HepG2 (cell line): ENCODE results near the gene DPM2. TPM values are rescaled to one million over a fixed set of nuclear protein-coding genes. Genes with fewer than 3 reads are reported as not detected.
A peak's percentile ranks its signal among the peaks of the same experiment; 100 is the strongest.

Source experiments
- ATAC-seq: fragments of 200-7000 bp; cut with Tn5 transposase; 3 replicates; pipeline ENCODE4 v1.9.1; 2020; ENCODE audit warnings: mild to moderate bottlenecking, moderate library complexity
- BruUV-seq: library from RNA; stranded (reverse); fragments of 400-500 nt; replicated peaks from 2 replicates; lab custom pipeline; 2021; lab: Mats Ljungman, UMichigan
- CTCF ChIA-PET: fragments of 300-600 bp; formaldehyde crosslinking; extraction: SDS; loops from one replicate; lab custom pipeline; 2021; ENCODE audit warnings: low total read pairs, inconsistent platforms, low intra/inter-chr PET ratio; lab: Yijun Ruan, JAX
- POLR2A ChIA-PET: fragments of 350-600 bp; sonication (Branson Sonifier 250); formaldehyde crosslinking; loops from one replicate; lab custom pipeline; 2020; ENCODE audit warnings: antibody characterized with exemption, inconsistent platforms; lab: Yijun Ruan, JAX
- DNase-seq: peaks from one replicate; pipeline ENCODE4 v3.0.0-alpha.2; 2015; ENCODE audit warnings: low spot score
- FAIRE-seq: peaks from 3 replicates; lab custom pipeline; 2011; peaks lifted over from hg19 to GRCh38; lab: Jason Lieb, UNC
- H2AFZ ChIP-seq: one replicate; pipeline ENCODE4 v1.6.1; 2011; ENCODE audit warnings: low read length, inconsistent platforms
- H3K27ac ChIP-seq: fragments of 300-600 bp; 3 replicates; pipeline ENCODE4 v1.8.0; 2011; ENCODE audit warnings: mixed run types, mild to moderate bottlenecking, mixed read lengths, low read length, inconsistent platforms; ENCODE audit not compliant: insufficient read depth; ENCODE audit errors: extremely low read length
- H3K27me3 ChIP-seq, 2 experiments: fragments of 200-600 bp in 1 of 2; 2 replicates in 1 of 2; 3 replicates in 1 of 2; pipeline versions ENCODE4 v1.6.0 to v1.8.0; 2011; ENCODE audit warnings: low read length in 2 of 2, mild to moderate bottlenecking in 2 of 2, moderate library complexity in 2 of 2, inconsistent platforms in 1 of 2; ENCODE audit not compliant: insufficient read depth in 2 of 2, control insufficient read depth in 1 of 2
- H3K36me3 ChIP-seq, 2 experiments: fragments of 200-600 bp in 1 of 2; replicated peaks in 1 of 2; 2 replicates in 1 of 2; 3 replicates in 1 of 2; pipeline versions ENCODE4 v1.5.1 to v1.8.0; 2011; ENCODE audit warnings: low read length in 2 of 2, inconsistent platforms in 1 of 2; ENCODE audit not compliant: insufficient read depth in 2 of 2, control insufficient read depth in 1 of 2
- H3K4me1 ChIP-seq: 2 replicates; pipeline ENCODE4 v1.5.1; 2012; ENCODE audit warnings: low read length, inconsistent platforms; ENCODE audit not compliant: insufficient read depth
- H3K4me2 ChIP-seq: 2 replicates; pipeline ENCODE4 v1.6.0; 2011; ENCODE audit warnings: low read depth, low read length, inconsistent platforms
- H3K4me3 ChIP-seq, 3 experiments: fragments of 200-600 bp in 1 of 3; sonication (generic), shearing (Covaris generic) in 1 of 3; replicated peaks in 1 of 3; 2 replicates each; pipeline ENCODE4 v1.5.1; 2011 to 2016; ENCODE audit warnings: low read length in 3 of 3, inconsistent platforms in 2 of 3, low read depth in 2 of 3, mild to moderate bottlenecking in 2 of 3, control low read depth in 1 of 3, mixed read lengths in 1 of 3; ENCODE audit not compliant: insufficient read depth in 1 of 3
- H3K79me2 ChIP-seq: one replicate; pipeline ENCODE4 v1.6.1; 2011; ENCODE audit warnings: low read length, inconsistent platforms; ENCODE audit not compliant: insufficient read depth
- H3K9ac ChIP-seq: 2 replicates; pipeline ENCODE4 v1.6.0; 2011; ENCODE audit warnings: mild to moderate bottlenecking, low read depth, low read length, inconsistent platforms; ENCODE audit not compliant: insufficient read depth
- H3K9me3 ChIP-seq: 2 replicates; pipeline ENCODE4 v1.5.1; 2012; ENCODE audit warnings: mild to moderate bottlenecking, low read length
- H4K20me1 ChIP-seq: 2 replicates; pipeline ENCODE4 v1.6.0; 2011; ENCODE audit warnings: inconsistent platforms, mild to moderate bottlenecking, low read length, moderate library complexity; ENCODE audit not compliant: insufficient read depth
- CEBPZ ChIP-seq: IDR thresholded peaks from 2 replicates; pipeline ENCODE4 v1.6.1; 2012; ENCODE audit warnings: low read length, improper control_type of control experiment
- CREB1 ChIP-seq, 2 experiments: fragments of 450-650 bp in 1 of 2; IDR thresholded peaks; 2 replicates each; pipeline ENCODE4 v1.6.1; 2016 to 2017; ENCODE audit warnings: control low read depth in 1 of 2, mild to moderate bottlenecking in 1 of 2, missing compliant biosample characterization in 1 of 2, missing genetic modification characterization in 1 of 2
- EED ChIP-seq: sonication (generic); formaldehyde crosslinking; IDR thresholded peaks from 2 replicates; pipeline ENCODE4 v1.5.0; 2020; ENCODE audit warnings: mild to moderate bottlenecking, missing genetic modification reagents
- HHEX ChIP-seq: IDR thresholded peaks from 2 replicates; pipeline ENCODE4 v1.6.1; 2016; ENCODE audit warnings: control low read depth
- HIVEP1 ChIP-seq: sonication (generic); formaldehyde crosslinking; IDR thresholded peaks from 2 replicates; pipeline ENCODE4 v1.4.0; 2020; ENCODE audit warnings: mild to moderate bottlenecking, missing genetic modification reagents
- KLF16 ChIP-seq, 2 experiments: sonication (generic) in 1 of 2; formaldehyde crosslinking in 1 of 2; IDR thresholded peaks; 2 replicates each; pipeline versions ENCODE4 v1.6.1 to v1.8.0; 2016 to 2023; ENCODE audit warnings: missing genetic modification reagents in 2 of 2, missing compliant biosample characterization in 1 of 2
- MTA1 ChIP-seq: sonication (generic); formaldehyde crosslinking; IDR thresholded peaks from 2 replicates; pipeline ENCODE4 v1.4.0; 2020; ENCODE audit warnings: missing genetic modification reagents, mild to moderate bottlenecking, borderline replicate concordance
- SAFB2 ChIP-seq: sonication (generic); formaldehyde crosslinking; IDR thresholded peaks from 2 replicates; pipeline ENCODE4 v1.5.1; 2020; ENCODE audit warnings: missing genetic modification reagents, low read depth, mild to moderate bottlenecking, borderline replicate concordance
- TARDBP ChIP-seq: sonication (generic); formaldehyde crosslinking; IDR thresholded peaks from 2 replicates; pipeline ENCODE4 v1.8.0; 2022; ENCODE audit warnings: mild to moderate bottlenecking, missing genetic modification reagents
- ZBTB1 ChIP-seq: sonication (generic); formaldehyde crosslinking; IDR thresholded peaks from 2 replicates; pipeline ENCODE4 v1.4.0; 2020; ENCODE audit warnings: missing genetic modification reagents, borderline replicate concordance
- ZBTB20 ChIP-seq: sonication (generic); formaldehyde crosslinking; IDR thresholded peaks from 2 replicates; pipeline ENCODE4 v1.8.1; 2023; ENCODE audit warnings: missing genetic modification reagents, low read depth, mild to moderate bottlenecking, borderline replicate concordance
- ZFP37 ChIP-seq: sonication (generic); formaldehyde crosslinking; IDR thresholded peaks from 2 replicates; pipeline ENCODE4 v1.4.0; 2020; ENCODE audit warnings: missing genetic modification reagents, borderline replicate concordance
- ZNF7 ChIP-seq: IDR thresholded peaks from 2 replicates; pipeline ENCODE4 v1.6.1; 2016; ENCODE audit warnings: missing biosample characterization, missing genetic modification reagents
- ZNF780A ChIP-seq: sonication (generic); formaldehyde crosslinking; IDR thresholded peaks from 2 replicates; pipeline ENCODE4 v1.8.0; 2022; ENCODE audit warnings: mild to moderate bottlenecking, missing genetic modification reagents, moderate library complexity
- WGBS: methylation state at CpG from one replicate; pipeline ENCODE4 v1.1.6; 2017; ENCODE audit warnings: low lambda C conversion rate; 5-methylcytosine and 5-hydroxymethylcytosine counted together
- in situ Hi-C: cut with HindIII; loops from 2 replicates; pipeline ENCODE4 v1.10.0; 2017; ENCODE audit warnings: low pct_unique_long_range_greater_than_20kb; ENCODE audit not compliant: extremely low pct_ligation_motif_present
- intact Hi-C: fragments of 100-400 bp; cut with micrococcal nuclease; formaldehyde crosslinking; loops from one replicate; pipeline ENCODE4 v1.10.0; 2022; ENCODE audit not compliant: unreplicated experiment
- polyA plus RNA-seq, 8 experiments: library from polyadenylated mRNA; depleted of rRNA in 3 of 8; stranded (reverse) in 7 of 8; unstranded in 1 of 8; fragments of >200 nt; fragmentation: Illumina TruSeq in 4 of 8; extraction: Trizol in 4 of 8; gene quantifications; 2 replicates each; pipeline versions ENCODE4 v1.2.1 to v1.2.3, GENCODE V29; 2011 to 2016; ENCODE audit warnings: low read depth in 4 of 8, missing spikeins in 1 of 8, mixed read lengths in 1 of 8; ENCODE audit not compliant: insufficient read depth in 1 of 8
- total RNA-seq, 5 experiments: library from RNA; depleted of rRNA; stranded (reverse); fragments of >200 nt; fragmentation: Illumina TruSeq; extraction: Trizol; gene quantifications; 2 replicates each; pipeline ENCODE4 v1.2.3, GENCODE V29; 2016; ENCODE audit warnings: low read depth in 1 of 5

DPM2 gene
- total and polyA plus RNA-seq, 2 of the 13 experiments (the other 11 are each of a cell fraction or from before 2014, with no cell fraction given) = 24.8 to 35.3 TPM

DNA sequence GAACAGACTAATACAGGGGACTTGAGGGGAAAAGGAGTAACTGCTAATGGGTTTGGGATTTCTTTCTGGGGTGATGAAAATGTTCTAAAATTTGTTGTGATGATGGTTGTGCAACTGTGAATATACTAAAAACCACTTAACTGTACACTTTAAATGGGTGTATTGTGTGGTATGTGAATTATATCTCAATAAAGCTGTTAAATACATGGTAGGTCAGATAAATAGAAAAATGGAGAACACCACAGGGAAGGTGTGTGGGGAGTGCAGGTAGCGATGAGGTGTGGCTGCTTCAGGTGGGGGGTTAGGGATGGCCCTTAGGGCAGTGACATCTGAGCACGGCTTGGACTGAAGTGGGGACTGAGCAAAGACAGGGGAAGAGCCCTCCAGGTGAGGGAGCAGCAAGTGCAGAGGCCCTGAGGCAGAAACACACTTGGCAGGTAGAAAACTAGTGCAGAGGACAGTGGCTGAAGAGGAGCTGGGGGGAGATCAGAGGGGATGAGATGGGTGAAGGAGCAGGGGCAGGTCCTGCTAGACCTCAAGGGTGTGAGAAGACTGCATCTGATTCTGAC, 22.3 kb upstream of the DPM2 start:
- DNase-seq (no peak), ATAC-seq (no peak), FAIRE-seq (no peak)
- WGBS = 91% methylated on average over 2 of the region's 2 CpGs
- peaks cover 50% of the 10 kb centered on the region for H3K4me1 ChIP-seq
- no TSS peak for BruUV-seq
- H3K4me2 ChIP-seq = no peak overlapping the region
- ChIA-PET CTCF (no interaction called here), POLR2A (interaction anchor here (0.9 to 1.4 kb wide), 2 partner anchors 8 to 9 kb away, joined by 3 to 5 read pairs; no protein-coding TSS in a partner anchor)
- no peaks in the 10 kb centered on the region for H3K27me3 ChIP-seq
- no peak overlapping the region for H2AFZ ChIP-seq
- 0 out of 2 replicates have a peak, but pooled peaks cover 3% of the 10 kb centered on the region for H4K20me1 ChIP-seq
- peaks cover 85% of the 10 kb centered on the region for H3K79me2 ChIP-seq
- intact Hi-C loops = no loop called here
- H3K4me3 ChIP-seq = no peak overlapping the region
- no peak for TF ChIP-seq ZNF780A
- in situ Hi-C loops = no loop called here
- peak overlapping the region; percentile 33 for H3K27ac ChIP-seq
- H3K9ac ChIP-seq = 0 out of 2 replicates have a peak overlapping the region, but pooled peaks have one; percentile 41
- H3K36me3 ChIP-seq = peaks cover 0 to 9% of the 10 kb centered on the region in 2 experiments; a peak in 3 of 5 replicates
- H3K9me3 ChIP-seq = no peaks in the 10 kb centered on the region

DNA sequence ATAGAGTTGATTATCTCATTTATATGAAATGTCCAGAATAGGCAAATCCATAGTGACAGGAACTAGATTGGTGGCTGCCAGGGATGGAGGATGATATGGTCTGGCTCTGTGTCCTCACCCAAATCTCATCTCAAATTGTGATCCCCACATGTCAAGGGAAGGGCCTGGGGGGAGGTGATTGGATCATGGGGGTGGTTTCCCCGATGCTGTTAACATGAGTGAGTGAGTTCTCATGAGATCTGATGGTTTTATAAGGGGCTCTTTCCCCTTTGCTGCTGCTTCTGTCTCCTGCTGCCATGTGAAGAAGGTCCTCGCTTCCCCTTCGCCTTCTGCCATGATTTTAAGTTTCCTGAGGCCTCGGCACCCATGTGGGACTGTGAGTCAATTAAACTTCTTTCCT, 21.7 kb upstream of the DPM2 start:
- Histone ChIP-seq H2AFZ (no peak overlapping the region), H3K4me3 (no peak overlapping the region), H3K9me3 (no peaks in the 10 kb centered on the region), H3K9ac (no peak overlapping the region), H4K20me1 (0 out of 2 replicates have a peak, but pooled peaks cover 3% of the 10 kb centered on the region), H3K36me3 (peaks cover 0 to 9% of the 10 kb centered on the region in 2 experiments; a peak in 3 of 5 replicates), H3K27ac (no peak overlapping the region), H3K79me2 (peaks cover 87% of the 10 kb centered on the region), H3K4me1 (peaks cover 51% of the 10 kb centered on the region), H3K27me3 (no peaks in the 10 kb centered on the region), H3K4me2 (no peak overlapping the region)
- WGBS = 97% methylated on average over 4 of the region's 4 CpGs
- in situ Hi-C loops = no loop called here
- ATAC-seq (no peak), DNase-seq (no peak), FAIRE-seq (no peak)
- no TSS peak for BruUV-seq
- ChIA-PET POLR2A (no interaction called here), CTCF (no interaction called here)
- intact Hi-C loops = no loop called here
- no peak for TF ChIP-seq EED
- TF ChIP-seq MTA1 (CRISPR knock-in tag) = no peak
- no peak for TF ChIP-seq ZFP37
- TF ChIP-seq SAFB2 (CRISPR knock-in tag) = no peak
- no peak for TF ChIP-seq HIVEP1 (CRISPR knock-in tag)
- no peak for TF ChIP-seq ZBTB1
- no peak for TF ChIP-seq HHEX (CRISPR knock-in tag)
- TF ChIP-seq CEBPZ = no peak
- no peak for TF ChIP-seq CREB1 (IDR thresholded peaks at IDR 0.05)
- TF ChIP-seq CREB1 (CRISPR knock-in tag; IDR thresholded peaks at IDR 0.05) = no peak
- no peak for TF ChIP-seq ZNF7
- no peak for TF ChIP-seq ZBTB20 (CRISPR knock-in tag)
- TF ChIP-seq KLF16 (CRISPR knock-in tag; IDR thresholded peaks at IDR 0.05) = no peak
- no peak for TF ChIP-seq TARDBP (CRISPR knock-in tag)
